ENCODE measurements around the gene SAMD4A.

The SAMD4A gene

DNA sequence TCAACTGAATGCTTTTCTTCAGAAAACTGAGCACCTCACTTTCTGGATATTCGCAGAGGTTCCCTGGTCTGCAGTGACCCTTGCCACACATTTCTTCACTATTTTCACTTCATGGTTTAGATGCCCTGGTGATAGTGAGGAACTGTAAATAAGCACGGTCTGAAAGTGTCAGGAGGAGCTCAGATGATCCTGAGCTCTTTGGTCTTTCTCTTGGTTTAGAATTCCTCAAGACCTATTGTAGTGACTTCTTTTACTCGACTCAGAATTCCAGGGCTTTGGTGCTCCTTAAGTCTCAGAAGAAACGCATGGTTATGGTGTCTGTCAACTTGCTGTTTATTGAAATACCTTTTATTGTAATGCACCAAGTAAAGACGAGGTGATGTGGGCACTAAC lies 84.0 kb downstream of the SAMD4A start:
- H2BK5ac ChIP-seq (ENCODE audit: low read depth, low read length, poor library complexity), result peak overlapping the region; percentile 32
- no peak overlapping the region for H3K18ac ChIP-seq (ENCODE audit: low read length)
- WGBS (ENCODE audit: extremely low coverage, insufficient coverage, insufficient read length), result no CpG with 5 or more reads among the region's 5 CpGs
- peaks cover 8% of the 10 kb centered on the region for H3K79me2 ChIP-seq (ENCODE audit: control insufficient read depth, insufficient read depth, low read length, poor library complexity)
- H2BK12ac ChIP-seq (ENCODE audit: low read length), result no peak overlapping the region
- peaks cover 26 to 30% of the 10 kb centered on the region in 2 experiments for H3K4me1 ChIP-seq (ENCODE audit: control insufficient read depth in 1 of 2, insufficient read depth in 2 of 2, low read length in 2 of 2)
- no peak overlapping the region for H3K23ac ChIP-seq (ENCODE audit: low read length)
- H3K9ac ChIP-seq (ENCODE audit: low read length), result no peak overlapping the region
- no peaks in the 10 kb centered on the region for H3K27me3 ChIP-seq (ENCODE audit: insufficient read depth, low read length)
- no peak overlapping the region for H4K12ac ChIP-seq (ENCODE audit: low read depth, low read length)
- peak overlapping the region; percentile 19 for H3K4me2 ChIP-seq (ENCODE audit: low read length)
- no peak overlapping the region for H2AFZ ChIP-seq (ENCODE audit: insufficient read depth, low read length, poor library complexity)
- peak overlapping the region; percentile 75 for H3K27ac ChIP-seq (ENCODE audit: low read depth, low read length)
- no peak overlapping the region for H2AK5ac ChIP-seq (ENCODE audit: low read length)
- H4K91ac ChIP-seq (ENCODE audit: low read depth, low read length), result no peak overlapping the region
- DNase-seq, result peak in 1 of 2 donors; percentile 44
- H4K8ac ChIP-seq (ENCODE audit: low read depth, low read length), result no peak overlapping the region
- H3K4ac ChIP-seq (ENCODE audit: low read depth, low read length), result no peak overlapping the region
- no peak overlapping the region for H3K4me3 ChIP-seq (ENCODE audit: low read depth, low read length)
- no peaks in the 10 kb centered on the region for H3K36me3 ChIP-seq (ENCODE audit: control insufficient read depth in 1 of 2, insufficient read depth in 2 of 2, low read length in 2 of 2)
- H3K79me1 ChIP-seq (ENCODE audit: low read length), result peaks cover 26% of the 10 kb centered on the region
- no peak overlapping the region for H3K14ac ChIP-seq (ENCODE audit: low read length)
- peak overlapping the region; percentile 56 for H2BK120ac ChIP-seq (ENCODE audit: insufficient read depth, low read length, poor library complexity)
- no peaks in the 10 kb centered on the region for H3K9me3 ChIP-seq (ENCODE audit: insufficient read depth, low read depth, low read length)

DNA sequence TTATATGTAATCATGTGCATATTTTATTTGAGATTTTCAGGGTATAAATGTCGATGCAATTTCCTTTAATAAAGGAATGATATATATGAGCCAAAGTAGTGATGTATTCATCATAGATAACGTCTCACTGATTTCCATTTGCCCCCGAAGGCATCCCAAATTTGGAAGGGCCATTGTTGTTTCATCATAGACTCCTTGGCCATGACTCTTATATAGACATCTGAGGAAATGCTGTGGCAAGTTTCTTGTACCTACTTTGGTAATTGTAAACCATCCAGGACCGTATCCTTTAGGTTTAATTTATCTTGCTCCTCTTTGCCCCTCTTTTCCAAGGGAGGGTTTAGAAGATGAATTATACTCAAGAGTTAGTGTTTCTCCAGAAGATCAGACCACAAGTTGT lies 84.7 kb downstream of the SAMD4A start:
- no peak overlapping the region for H3K23ac ChIP-seq (ENCODE audit: low read length)
- no peak overlapping the region for H3K18ac ChIP-seq (ENCODE audit: low read length)
- H3K4me2 ChIP-seq (ENCODE audit: low read length), result peak overlapping the region; percentile 36
- no peak overlapping the region for H4K12ac ChIP-seq (ENCODE audit: low read depth, low read length)
- H3K9ac ChIP-seq (ENCODE audit: low read length), result no peak overlapping the region
- no peak overlapping the region for H3K4ac ChIP-seq (ENCODE audit: low read depth, low read length)
- no peak overlapping the region for H3K4me3 ChIP-seq (ENCODE audit: low read depth, low read length)
- no peak overlapping the region for H2BK5ac ChIP-seq (ENCODE audit: low read depth, low read length, poor library complexity)
- no peaks in the 10 kb centered on the region for H3K9me3 ChIP-seq (ENCODE audit: insufficient read depth, low read depth, low read length)
- H2BK12ac ChIP-seq (ENCODE audit: low read length), result no peak overlapping the region
- no peak overlapping the region for H4K8ac ChIP-seq (ENCODE audit: low read depth, low read length)
- DNase-seq, result peak; percentile 22 to 56
- no peaks in the 10 kb centered on the region for H3K36me3 ChIP-seq (ENCODE audit: control insufficient read depth in 1 of 2, insufficient read depth in 2 of 2, low read length in 2 of 2)
- no peak overlapping the region for H2AK5ac ChIP-seq (ENCODE audit: low read length)
- H3K27me3 ChIP-seq (ENCODE audit: insufficient read depth, low read length), result no peaks in the 10 kb centered on the region
- no peak overlapping the region for H4K91ac ChIP-seq (ENCODE audit: low read depth, low read length)
- H3K79me1 ChIP-seq (ENCODE audit: low read length), result peaks cover 26% of the 10 kb centered on the region
- no peak overlapping the region for H3K14ac ChIP-seq (ENCODE audit: low read length)
- H2AFZ ChIP-seq (ENCODE audit: insufficient read depth, low read length, poor library complexity), result no peak overlapping the region
- H3K27ac ChIP-seq (ENCODE audit: low read depth, low read length), result peak overlapping the region; percentile 90
- peaks cover 8% of the 10 kb centered on the region for H3K79me2 ChIP-seq (ENCODE audit: control insufficient read depth, insufficient read depth, low read length, poor library complexity)
- peaks cover 21 to 26% of the 10 kb centered on the region in 2 experiments for H3K4me1 ChIP-seq (ENCODE audit: control insufficient read depth in 1 of 2, insufficient read depth in 2 of 2, low read length in 2 of 2)
- H2BK120ac ChIP-seq (ENCODE audit: insufficient read depth, low read length, poor library complexity), result peak overlapping the region; percentile 15
- no CpG with 5 or more reads among the region's 4 CpGs for WGBS (ENCODE audit: extremely low coverage, insufficient coverage, insufficient read length)

DNA sequence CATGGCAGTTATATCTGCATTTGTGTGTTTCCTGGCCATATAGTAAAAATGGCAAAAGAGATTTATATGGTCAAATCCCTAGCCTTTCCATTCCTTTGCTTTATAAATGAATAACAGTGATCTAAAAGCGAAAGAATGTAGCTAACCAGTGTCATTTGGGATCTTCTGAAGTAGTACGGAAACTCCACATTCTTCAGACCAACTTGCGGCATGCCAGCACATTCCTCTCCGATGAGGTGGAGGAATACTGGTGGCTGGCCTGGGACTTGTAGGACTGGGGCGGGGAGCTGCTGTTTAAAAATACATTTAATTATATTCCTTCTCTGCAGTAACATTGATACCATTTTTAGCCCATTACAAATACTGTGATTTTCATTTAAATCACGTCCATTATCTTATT lies 85.3 kb downstream of the SAMD4A start:
- peak; percentile 94 to 97 for DNase-seq
- no CpG with 5 or more reads among the region's 6 CpGs for WGBS (ENCODE audit: extremely low coverage, insufficient coverage, insufficient read length)
- peaks cover 21 to 26% of the 10 kb centered on the region in 2 experiments for H3K4me1 ChIP-seq (ENCODE audit: control insufficient read depth in 1 of 2, insufficient read depth in 2 of 2, low read length in 2 of 2)

DNA sequence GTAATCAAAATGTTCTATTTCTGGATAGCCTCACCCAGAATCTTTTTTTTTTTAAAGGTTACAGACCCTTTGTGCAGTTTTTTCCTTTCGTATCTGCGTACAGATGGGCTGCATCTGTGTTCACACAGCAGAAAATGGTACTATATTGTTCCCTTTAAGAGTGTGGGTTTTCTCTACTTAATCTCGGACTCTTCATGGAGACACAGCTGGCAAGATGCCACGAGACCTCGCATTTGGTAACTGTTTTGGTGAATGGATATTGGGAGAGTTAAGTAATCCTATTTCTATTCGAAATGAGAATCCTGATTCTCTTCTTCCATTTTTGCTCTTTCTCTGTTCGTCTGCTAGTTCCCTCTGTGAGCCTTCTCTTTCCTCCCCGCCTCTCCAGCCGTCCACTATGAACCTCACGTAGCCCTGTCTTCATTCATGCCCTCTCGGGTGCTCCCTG lies 85.7 kb downstream of the SAMD4A start:
- peak overlapping the region; percentile 95 for H3K18ac ChIP-seq (ENCODE audit: low read length)
- peak overlapping the region; percentile 97 for H3K4ac ChIP-seq (ENCODE audit: low read depth, low read length)
- H3K4me3 ChIP-seq (ENCODE audit: low read depth, low read length), result no peak overlapping the region
- peak overlapping the region; percentile 99 for H4K91ac ChIP-seq (ENCODE audit: low read depth, low read length)
- no peak overlapping the region for H4K12ac ChIP-seq (ENCODE audit: low read depth, low read length)
- H3K4me2 ChIP-seq (ENCODE audit: low read length), result peak overlapping the region; percentile 13
- peak overlapping the region; percentile 93 for H4K8ac ChIP-seq (ENCODE audit: low read depth, low read length)
- peak overlapping the region; percentile 99 for H2BK120ac ChIP-seq (ENCODE audit: insufficient read depth, low read length, poor library complexity)
- no peaks in the 10 kb centered on the region for H3K27me3 ChIP-seq (ENCODE audit: insufficient read depth, low read length)
- H3K4me1 ChIP-seq (ENCODE audit: control insufficient read depth in 1 of 2, insufficient read depth in 2 of 2, low read length in 2 of 2), result peaks cover 21 to 26% of the 10 kb centered on the region in 2 experiments
- H3K23ac ChIP-seq (ENCODE audit: low read length), result no peak overlapping the region
- H3K27ac ChIP-seq (ENCODE audit: low read depth, low read length), result peak overlapping the region; percentile 96
- peak overlapping the region; percentile 97 for H3K14ac ChIP-seq (ENCODE audit: low read length)
- H3K9me3 ChIP-seq (ENCODE audit: insufficient read depth, low read depth, low read length), result no peaks in the 10 kb centered on the region
- H2AFZ ChIP-seq (ENCODE audit: insufficient read depth, low read length, poor library complexity), result peak overlapping the region; percentile 83
- peak overlapping the region; percentile 0 for H3K9ac ChIP-seq (ENCODE audit: low read length)
- H2BK5ac ChIP-seq (ENCODE audit: low read depth, low read length, poor library complexity), result peak overlapping the region; percentile 99
- H2BK12ac ChIP-seq (ENCODE audit: low read length), result peak overlapping the region; percentile 100
- H3K36me3 ChIP-seq (ENCODE audit: control insufficient read depth in 1 of 2, insufficient read depth in 2 of 2, low read length in 2 of 2), result no peaks in the 10 kb centered on the region
- H3K79me2 ChIP-seq (ENCODE audit: control insufficient read depth, insufficient read depth, low read length, poor library complexity), result peaks cover 8% of the 10 kb centered on the region
- H2AK5ac ChIP-seq (ENCODE audit: low read length), result peak overlapping the region; percentile 65
- DNase-seq, result no peak
- peaks cover 26% of the 10 kb centered on the region for H3K79me1 ChIP-seq (ENCODE audit: low read length)
- WGBS (ENCODE audit: extremely low coverage, insufficient coverage, insufficient read length), result no CpG with 5 or more reads among the region's 11 CpGs

More for the DNA sequence above, 85.3 kb downstream of the SAMD4A start:
- Histone ChIP-seq H3K18ac (ENCODE audit: low read length) (no peak overlapping the region), H3K9me3 (ENCODE audit: insufficient read depth, low read depth, low read length) (no peaks in the 10 kb centered on the region), H3K79me2 (ENCODE audit: control insufficient read depth, insufficient read depth, low read length, poor library complexity) (peaks cover 8% of the 10 kb centered on the region), H2BK120ac (ENCODE audit: insufficient read depth, low read length, poor library complexity) (no peak overlapping the region), H3K23ac (ENCODE audit: low read length) (no peak overlapping the region), H3K79me1 (ENCODE audit: low read length) (peaks cover 26% of the 10 kb centered on the region), H3K27ac (ENCODE audit: low read depth, low read length) (peak overlapping the region; percentile 96), H3K9ac (ENCODE audit: low read length) (no peak overlapping the region), H3K14ac (ENCODE audit: low read length) (no peak overlapping the region), H3K4me2 (ENCODE audit: low read length) (peak overlapping the region; percentile 36), H4K91ac (ENCODE audit: low read depth, low read length) (no peak overlapping the region), H2AK5ac (ENCODE audit: low read length) (no peak overlapping the region), H3K27me3 (ENCODE audit: insufficient read depth, low read length) (no peaks in the 10 kb centered on the region), H2BK12ac (ENCODE audit: low read length) (no peak overlapping the region), H2BK5ac (ENCODE audit: low read depth, low read length, poor library complexity) (no peak overlapping the region), H2AFZ (ENCODE audit: insufficient read depth, low read length, poor library complexity) (no peak overlapping the region), H3K4ac (ENCODE audit: low read depth, low read length) (no peak overlapping the region), H4K8ac (ENCODE audit: low read depth, low read length) (no peak overlapping the region), H3K36me3 (ENCODE audit: control insufficient read depth in 1 of 2, insufficient read depth in 2 of 2, low read length in 2 of 2) (no peaks in the 10 kb centered on the region), H3K4me3 (ENCODE audit: low read depth, low read length) (no peak overlapping the region), H4K12ac (ENCODE audit: low read depth, low read length) (no peak overlapping the region)
